HCT116 (cell line): ENCODE results near the gene MACROH2A2.

Experiments used
- CTCF ChIP-seq, 3 experiments: fragments of 200-600 bp in 1 of 3; sonication (generic) in 1 of 3; IDR thresholded peaks in 2 of 3; conservative IDR thresholded peaks in 1 of 3; 2 replicates each; pipeline ENCODE4 v1.5.1; 2012 to 2017; ENCODE audit warnings: low read depth in 2 of 3, low read length in 2 of 3, antibody characterized with exemption in 1 of 3, borderline replicate concordance in 1 of 3, control low read depth in 1 of 3, mild to moderate bottlenecking in 1 of 3, mixed read lengths in 1 of 3, mixed run types in 1 of 3, moderate library complexity in 1 of 3; ENCODE audit not compliant: insufficient read depth in 1 of 3
- EZH2 ChIP-seq: fragments of 200-600 bp; sonication (generic); IDR thresholded peaks from 2 replicates; pipeline ENCODE4 v1.6.1; 2017; ENCODE audit warnings: antibody characterized with exemption, mixed run types
- FOSL1 ChIP-seq: IDR thresholded peaks from 2 replicates; pipeline ENCODE4 v1.6.1; 2012; ENCODE audit warnings: low read depth
- JUND ChIP-seq: IDR thresholded peaks from 2 replicates; pipeline ENCODE4 v1.6.1; 2012
- POLR2A ChIP-seq: IDR thresholded peaks from 2 replicates; pipeline ENCODE4 v1.7.0; 2011; ENCODE audit warnings: borderline replicate concordance; ENCODE audit not compliant: insufficient read depth, insufficient read length; ENCODE audit errors: extremely low read depth
- SIN3A ChIP-seq: IDR thresholded peaks from 2 replicates; pipeline ENCODE4 v1.6.1; 2012; ENCODE audit warnings: low read depth
- ZFX ChIP-seq: fragments of 450-650 bp; IDR thresholded peaks from 2 replicates; pipeline ENCODE4 v1.6.1; 2017
- ZNF274 ChIP-seq: fragments of 200-500 bp; sonication (Bioruptor generic); IDR thresholded peaks from 2 replicates; pipeline ENCODE4 v1.6.1; 2014; ENCODE audit warnings: mild to moderate bottlenecking, low read depth, low read length, inconsistent platforms

- TF ChIP-seq CTCF (IDR thresholded peaks at IDR 0.05 in 2 of 3, conservative IDR thresholded peaks at IDR 0.05 in 1 of 3; ENCODE audit: borderline replicate concordance in 1 of 3, insufficient read depth in 1 of 3, low read depth in 2 of 3, low read length in 2 of 3): peak; percentile 25 to 42 (median 37); a peak in 4 of 6 replicates
- no peak for TF ChIP-seq JUND
- no peak for TF ChIP-seq POLR2A
- TF ChIP-seq ZFX: no peak; the same call in 1 of the 2 replicates
- TF ChIP-seq SIN3A: peak; percentile 15; the same call in 1 of the 2 replicates
- TF ChIP-seq EZH2: no peak
- TF ChIP-seq FOSL1: no peak
- TF ChIP-seq ZNF274: no peak
These were observed at the start of gene MACROH2A2 for GRCh38 chr10:70052462-70053217.
